Esophagus squamous epithelium (tissue), 5 donors: ENCODE measurements around the gene APP. TPM values are rescaled to one million over a fixed set of nuclear protein-coding genes. Genes with fewer than 3 reads are reported as not detected.

Experiments
- DNase-seq: peaks from one replicate; lab custom pipeline; 2025; lab: John Stamatoyannopoulos, UW
- H3K27ac ChIP-seq, 4 donors: fragments of 200-600 bp; sonication (generic); one replicate each; pipeline ENCODE4 v1.5.1; 2016 to 2019; ENCODE audit warnings: mild to moderate bottlenecking in 1 of 4
- H3K27me3 ChIP-seq, 4 donors: fragments of 200-600 bp; sonication (generic); 1 replicate in 3 of 4; 2 replicates in 1 of 4; pipeline versions ENCODE4 v1.5.1 to v1.6.0; 2017 to 2021; ENCODE audit warnings: antibody characterized with exemption in 1 of 4
- H3K36me3 ChIP-seq, 3 donors: fragments of 200-600 bp; sonication (generic); one replicate each; pipeline ENCODE4 v1.5.1; 2016 to 2019
- H3K4me1 ChIP-seq, 3 donors: fragments of 200-600 bp; sonication (generic); one replicate each; pipeline ENCODE4 v1.5.1; 2017 to 2019
- H3K4me3 ChIP-seq, 4 donors: fragments of 200-600 bp; sonication (generic); 1 replicate in 3 of 4; 2 replicates in 1 of 4; pipeline ENCODE4 v1.5.1; 2016 to 2019; ENCODE audit warnings: mild to moderate bottlenecking in 2 of 4, moderate library complexity in 1 of 4
- H3K9me3 ChIP-seq, 3 donors: fragments of 200-600 bp; sonication (generic); one replicate each; pipeline ENCODE4 v1.5.1; 2016 to 2019
- CTCF ChIP-seq, 6 experiments: fragments of 450-650 bp in 4 of 6; fragments of 200-600 bp in 2 of 6; sonication (generic) in 2 of 6; IDR thresholded peaks; one replicate each; pipeline ENCODE4 v1.5.1; 2016 to 2019; ENCODE audit warnings: antibody characterized with exemption in 6 of 6, mild to moderate bottlenecking in 4 of 6, moderate library complexity in 4 of 6
- POLR2A ChIP-seq, 4 donors: fragments of 450-650 bp; IDR thresholded peaks; one replicate each; pipeline ENCODE4 v1.6.1; 2017; ENCODE audit warnings: antibody characterized with exemption in 4 of 4, mild to moderate bottlenecking in 4 of 4, moderate library complexity in 3 of 4
- WGBS, 2 donors: methylation state at CpG; one replicate each; pipeline ENCODE4 v1.1.5; 2018; 5-methylcytosine and 5-hydroxymethylcytosine counted together
- intact Hi-C: fragments of 100-400 bp; cut with DNase I; formaldehyde crosslinking; loops from one replicate; pipeline ENCODE4 v1.15.0; 2022
- total RNA-seq, 4 donors: library from RNA; depleted of rRNA; stranded (reverse); fragments of >200 nt; gene quantifications; one replicate each; pipeline ENCODE4 v1.1.0, GENCODE V29; 2016
- donor health status: DM: yes; HTN: yes; CAD: no.

APP gene
- total RNA-seq, 4 donors from 2014 or later: 58.2 to 277 (median 183) TPM

DNA sequence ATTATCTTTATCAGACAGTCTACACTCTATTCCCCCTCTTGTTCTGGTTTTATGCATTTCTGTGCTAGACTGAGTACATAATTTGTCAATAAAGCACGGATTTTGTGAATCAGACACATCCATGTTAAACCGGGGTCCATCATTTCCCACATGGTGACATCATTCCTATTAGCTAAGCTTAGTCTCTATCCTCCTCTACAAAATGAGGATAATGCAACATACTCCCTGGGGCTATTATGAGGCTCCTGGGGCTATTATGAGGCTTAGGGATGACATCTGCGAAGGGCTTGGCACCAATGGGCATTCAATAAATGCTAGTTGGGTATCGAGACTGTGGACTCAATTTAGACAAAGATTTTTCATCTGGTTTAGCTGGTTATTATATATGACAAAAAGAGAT is 25.1 kb upstream of the APP start:
- TF ChIP-seq CTCF (IDR thresholded peaks at IDR 0.05) (no peak), POLR2A (IDR thresholded peaks at IDR 0.05) (no peak)
- H3K9me3 ChIP-seq: no peaks in the 10 kb centered on the region
- H3K36me3 ChIP-seq: no peaks in the 10 kb centered on the region
- peaks cover 0 to 13% (median 0%) of the 10 kb centered on the region in 3 donors for H3K4me1 ChIP-seq
- no peak overlapping the region for H3K4me3 ChIP-seq
- 75 to 90% methylated on average over 4 of the region's 4 CpGs for WGBS, 2 donors
- H3K27me3 ChIP-seq: no peaks in the 10 kb centered on the region
- no peak for DNase-seq
- intact Hi-C loops: no loop called here
- no peak overlapping the region for H3K27ac ChIP-seq

DNA sequence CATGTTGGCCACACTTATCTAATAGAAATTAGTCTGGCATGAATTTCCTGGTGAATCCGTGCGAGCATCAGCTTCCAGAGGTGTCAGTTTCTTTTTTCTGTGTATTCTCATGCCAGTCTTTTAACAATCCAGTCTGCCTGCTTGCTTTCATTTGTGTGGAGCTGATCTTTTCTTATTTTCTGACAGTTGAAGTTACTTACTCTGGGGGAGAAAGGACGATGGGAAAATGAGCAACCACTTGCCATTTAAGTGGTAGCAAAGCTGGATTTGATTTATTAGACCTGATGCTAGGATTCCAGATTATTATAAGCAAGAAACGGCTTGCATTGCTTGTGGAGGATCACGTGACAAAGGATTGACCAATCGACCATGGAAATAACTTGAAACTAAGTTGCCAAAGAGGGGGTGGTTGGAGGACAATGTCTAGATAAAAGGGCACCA is 24.3 kb upstream of the APP start:
- Histone ChIP-seq H3K9me3 (no peaks in the 10 kb centered on the region), H3K4me3 (no peak overlapping the region), H3K27ac (no peak overlapping the region), H3K4me1 (peaks cover 0 to 9% (median 0%) of the 10 kb centered on the region in 3 donors), H3K27me3 (no peaks in the 10 kb centered on the region), H3K36me3 (no peaks in the 10 kb centered on the region)
- intact Hi-C loops: no loop called here
- TF ChIP-seq CTCF (IDR thresholded peaks at IDR 0.05): no peak
- 31 to 47% methylated on average over 6 of the region's 6 CpGs for WGBS, 2 donors
- no peak for DNase-seq

DNA sequence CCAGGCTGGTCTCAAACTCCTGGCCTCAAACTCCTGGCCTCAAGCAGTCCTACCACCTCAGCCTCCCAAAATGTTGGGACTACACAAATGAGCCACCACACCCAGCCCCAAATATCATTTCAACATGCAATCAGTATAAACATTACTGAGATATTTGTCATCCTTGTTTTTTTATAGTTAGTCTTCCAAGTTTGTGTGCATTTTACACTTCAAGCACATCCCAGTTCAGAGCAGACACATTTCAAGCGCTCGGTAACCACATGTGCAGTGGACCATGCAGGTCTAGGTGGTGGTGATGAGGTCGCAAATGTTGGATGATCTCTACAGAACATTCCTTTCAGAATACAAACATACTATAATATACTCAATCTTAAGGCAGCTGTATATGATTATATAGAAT is 23.8 kb upstream of the APP start:
- TF ChIP-seq POLR2A (IDR thresholded peaks at IDR 0.05): no peak
- no peak for TF ChIP-seq CTCF (IDR thresholded peaks at IDR 0.05)
- intact Hi-C loops: no loop called here
- WGBS, 2 donors: 85 to 91% methylated on average over 3 of the region's 3 CpGs

DNA sequence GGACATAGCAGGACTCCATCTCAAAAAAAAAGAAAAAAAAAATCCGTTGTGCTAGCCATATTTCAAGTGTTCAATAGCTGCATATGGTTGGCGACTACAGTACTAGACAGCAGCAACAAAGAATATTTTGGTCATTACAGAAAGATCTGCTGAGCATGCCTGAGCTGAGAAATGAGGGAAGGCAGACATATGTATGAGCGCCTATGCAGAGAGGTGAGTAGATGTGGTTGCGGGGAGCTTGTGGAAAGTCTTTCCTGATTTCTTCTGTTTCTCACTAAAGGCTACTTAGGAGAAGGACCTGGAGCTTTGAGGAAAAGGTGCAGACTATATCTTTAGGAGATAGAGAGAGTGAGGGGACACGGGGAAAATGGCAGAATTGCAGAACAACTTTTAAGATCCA is 21.0 kb upstream of the APP start:
- 79 to 92% methylated on average over 5 of the region's 5 CpGs for WGBS, 2 donors

More for the DNA sequence above, 23.8 kb upstream of the APP start:
- H3K4me3 ChIP-seq: no peak overlapping the region
- no peaks in the 10 kb centered on the region for H3K36me3 ChIP-seq
- H3K9me3 ChIP-seq: no peaks in the 10 kb centered on the region
- no peak for DNase-seq
- no peak overlapping the region for H3K27ac ChIP-seq
- no peaks in the 10 kb centered on the region for H3K27me3 ChIP-seq
- H3K4me1 ChIP-seq: peaks cover 0 to 4% (median 0%) of the 10 kb centered on the region in 3 donors

DNA sequence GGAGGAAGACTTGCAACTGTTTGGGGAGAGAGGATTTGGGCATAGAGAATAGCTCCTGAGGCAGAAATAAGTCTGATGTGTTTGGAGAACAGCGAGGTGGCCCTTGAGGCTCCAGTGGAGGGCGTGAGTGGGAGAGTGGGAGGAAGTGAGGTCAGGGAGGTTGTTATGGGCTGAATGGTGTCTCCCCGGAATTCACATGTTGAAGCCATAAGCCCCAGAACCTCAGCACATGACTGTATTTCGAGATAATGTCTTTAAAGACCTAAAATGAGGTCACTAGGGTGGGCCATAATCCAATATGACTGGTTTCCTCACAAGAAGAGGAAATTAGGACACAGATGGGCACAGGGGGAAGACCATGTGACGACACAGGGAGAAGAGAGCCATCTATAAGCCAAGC is 17.9 kb upstream of the APP start:
- intact Hi-C loops: no loop called here

More for the DNA sequence above, 21.0 kb upstream of the APP start:
- Histone ChIP-seq H3K36me3 (no peaks in the 10 kb centered on the region), H3K9me3 (no peaks in the 10 kb centered on the region), H3K27ac (no peak overlapping the region), H3K27me3 (no peaks in the 10 kb centered on the region), H3K4me3 (no peak overlapping the region), H3K4me1 (no peaks in the 10 kb centered on the region)
- intact Hi-C loops: no loop called here
- no peak for TF ChIP-seq CTCF (IDR thresholded peaks at IDR 0.05)
- DNase-seq: no peak

More for the DNA sequence above, 17.9 kb upstream of the APP start:
- H3K36me3 ChIP-seq: no peaks in the 10 kb centered on the region
- no peaks in the 10 kb centered on the region for H3K4me1 ChIP-seq
- H3K4me3 ChIP-seq: no peak overlapping the region
- H3K27ac ChIP-seq: no peak overlapping the region
- TF ChIP-seq POLR2A (IDR thresholded peaks at IDR 0.05): no peak
- no peak for TF ChIP-seq CTCF (IDR thresholded peaks at IDR 0.05)
- WGBS, 2 donors: 63 to 83% methylated on average over 5 of the region's 5 CpGs
- DNase-seq: no peak
- peaks cover 0 to 9% (median 0%) of the 10 kb centered on the region in 3 donors for H3K9me3 ChIP-seq
- no peaks in the 10 kb centered on the region for H3K27me3 ChIP-seq
